Measurements from ENCODE around the gene OARD1.

OARD1 gene

DNA sequence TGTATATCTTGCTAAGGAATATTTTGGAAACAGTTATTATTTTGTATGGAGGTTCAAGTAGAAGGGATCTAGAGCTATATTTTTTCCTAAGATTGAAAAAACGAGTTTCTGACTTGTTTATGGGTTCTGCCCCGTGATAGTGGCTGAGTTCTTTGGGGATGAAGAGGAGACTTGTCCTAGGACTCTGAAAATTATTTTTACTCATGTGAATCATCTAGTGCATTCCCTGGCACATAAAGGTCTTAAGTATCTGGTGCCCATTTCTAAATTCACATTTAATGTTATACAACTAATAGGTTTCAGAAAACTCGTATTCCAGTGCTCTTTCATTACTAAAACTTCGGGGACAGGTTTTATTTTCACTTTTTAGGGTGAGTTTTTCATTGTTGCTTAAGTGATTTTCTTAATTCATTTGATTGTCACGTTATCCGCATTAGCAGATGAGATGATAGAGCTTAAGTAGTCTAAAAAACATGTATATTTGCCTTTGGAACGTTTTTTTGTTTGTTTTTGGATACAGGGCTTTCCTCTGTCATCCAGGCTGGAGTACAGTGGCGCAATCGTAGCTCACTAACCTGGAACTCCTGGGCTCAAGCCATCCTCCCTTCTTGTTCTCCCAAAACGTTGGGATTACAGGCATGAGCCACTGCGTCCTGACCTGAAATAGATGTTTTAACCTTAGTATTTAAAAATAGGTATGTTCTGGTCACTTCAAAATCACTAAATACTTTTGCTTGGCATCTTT, 2.7 kb upstream of the OARD1 start:
- DNase-seq (ENCODE audit: low read depth): no peak

DNA sequence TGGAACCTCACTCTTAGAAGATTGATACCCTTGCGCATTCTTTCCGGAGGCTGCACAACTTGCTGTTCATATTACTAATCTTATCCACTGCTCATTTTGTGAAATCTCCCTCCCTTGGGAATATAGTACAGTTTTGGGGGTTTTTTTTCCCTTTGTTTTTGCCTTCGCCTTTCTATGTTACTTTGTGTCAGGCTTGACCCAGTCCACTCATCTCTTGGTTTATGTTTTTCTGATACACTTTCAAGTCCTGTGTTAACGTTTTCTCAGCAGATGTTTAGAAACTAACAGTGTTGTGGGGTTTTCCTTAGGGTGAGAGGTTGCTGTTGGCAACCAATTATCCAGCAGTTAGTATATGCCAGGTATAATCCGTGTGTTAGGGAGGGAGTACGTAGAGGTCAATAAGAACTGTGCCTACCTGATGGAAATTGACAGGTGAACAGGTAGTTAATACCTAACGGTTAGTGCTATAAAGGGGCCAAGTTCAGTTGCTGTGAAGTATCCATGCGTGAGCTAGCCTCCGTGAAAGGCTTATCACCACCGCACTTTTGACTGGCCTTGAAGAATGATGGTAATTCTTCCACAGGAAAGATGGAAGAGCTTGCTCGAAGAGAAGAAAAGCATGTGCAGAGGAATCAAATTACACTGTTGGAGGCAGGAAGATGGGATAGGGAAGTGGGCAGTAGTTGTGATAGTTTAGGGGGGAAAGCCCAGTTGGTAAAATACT, 2.0 kb upstream of the OARD1 start:
- DNase-seq (ENCODE audit: low read depth): no peak

GRCh38 chr6:41073203-41073967, 1.2 kb upstream of the OARD1 start:
- peak; percentile 49 for DNase-seq (ENCODE audit: low read depth)

- DNase-seq (ENCODE audit: low read depth): peak; percentile 98
Observed at GRCh38 chr6:41072836-41073202, 663 bp upstream of the OARD1 start, which contains the start of gene NFYA. NFYA (plus strand) TSS chr6:41072974; CDS start chr6:41079090, 6,116 bp downstream.

DNA sequence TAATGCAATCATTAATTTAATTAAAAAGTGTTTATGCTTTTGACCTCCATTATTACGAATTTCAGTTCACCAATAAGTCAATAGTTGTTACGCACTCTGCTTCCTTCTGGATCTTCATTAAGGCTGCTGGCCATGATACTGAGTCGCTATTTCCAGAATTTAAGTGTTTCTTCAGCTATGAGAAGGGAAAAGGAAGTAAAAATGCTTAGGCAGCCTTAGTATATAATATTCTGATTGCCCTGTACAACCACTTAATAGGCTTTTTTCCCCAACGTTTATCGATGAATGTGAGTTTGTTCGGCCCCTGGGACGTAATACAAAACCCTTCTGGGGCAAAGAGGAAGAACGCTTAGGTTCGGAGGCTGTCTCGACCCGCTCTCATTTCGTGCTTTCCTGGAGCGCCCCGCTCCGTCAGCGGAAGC, 644 bp downstream of the OARD1 start:
- no peak for DNase-seq (ENCODE audit: low read depth)

DNA sequence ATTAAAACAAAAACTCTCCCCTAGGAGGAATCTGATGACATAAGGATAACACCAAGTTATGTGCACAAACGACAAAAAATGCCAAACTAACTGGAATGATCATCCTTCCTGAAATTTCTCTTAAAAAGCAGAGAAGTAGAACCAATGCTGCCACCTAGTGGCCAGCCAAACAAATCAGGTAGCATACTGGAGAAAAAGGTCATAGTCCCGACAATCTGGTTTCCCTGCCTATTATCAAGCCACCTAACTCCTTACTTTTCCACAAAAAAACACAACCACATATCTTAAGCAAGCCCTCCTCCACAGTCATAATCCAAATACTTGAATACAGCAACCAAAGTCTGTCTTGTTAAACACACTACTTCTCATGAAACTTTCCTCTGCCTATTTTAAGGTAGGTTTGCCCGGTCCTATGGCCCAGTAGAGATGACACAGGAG, 5.3 kb downstream of the OARD1 start:
- DNase-seq (ENCODE audit: low read depth): peak; percentile 25

DNA sequence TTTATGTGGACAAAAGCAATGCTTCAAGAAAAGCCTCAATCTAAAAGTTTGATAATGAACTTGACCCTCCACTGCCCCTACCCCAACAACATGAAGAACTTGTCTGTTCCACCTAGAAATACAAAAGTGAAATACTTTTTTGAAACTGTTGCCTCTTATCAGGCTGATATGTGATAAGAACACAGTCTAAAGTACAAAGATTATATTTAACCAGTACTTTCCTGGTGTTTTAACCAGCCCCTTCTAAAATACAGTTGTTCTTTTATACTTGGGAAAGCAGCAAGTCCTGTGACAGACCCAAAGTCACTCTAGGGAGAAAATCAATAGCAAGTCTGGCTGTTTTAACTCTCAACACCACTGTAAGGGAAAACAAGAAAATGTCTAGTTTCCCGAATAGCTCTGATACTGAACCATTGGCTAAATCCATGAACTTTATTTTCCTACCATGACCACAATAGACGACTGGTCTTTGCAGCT, 6.6 kb downstream of the OARD1 start:
- DNase-seq (ENCODE audit: low read depth): no peak

GRCh38 chr6:41064841-41065240, 7.3 kb downstream of the OARD1 start:
- DNase-seq (ENCODE audit: low read depth): no peak

DNA sequence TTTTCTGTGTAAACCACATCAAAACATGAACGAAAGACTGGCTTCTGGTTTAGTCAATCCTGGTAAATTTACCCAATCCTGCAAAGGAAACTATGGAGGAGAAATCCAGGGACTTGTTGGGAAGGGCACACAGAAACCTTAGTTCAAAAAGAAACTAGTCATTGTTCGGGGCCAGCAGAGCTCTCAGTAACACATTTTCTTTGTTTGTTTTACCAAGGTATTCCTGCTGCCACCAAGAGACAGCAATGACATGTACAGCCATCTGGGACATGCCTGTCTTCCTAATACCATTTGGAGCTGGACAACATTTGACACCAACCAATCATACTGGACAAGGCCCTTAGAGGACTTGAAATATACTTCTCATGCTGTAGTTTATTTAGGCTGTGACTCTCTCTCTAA, 8.3 kb downstream of the OARD1 start:
- DNase-seq (ENCODE audit: low read depth): no peak

GRCh38 chr6:41062056-41062455, 10.1 kb downstream of the OARD1 start:
- no peak for DNase-seq (ENCODE audit: low read depth)

DNA sequence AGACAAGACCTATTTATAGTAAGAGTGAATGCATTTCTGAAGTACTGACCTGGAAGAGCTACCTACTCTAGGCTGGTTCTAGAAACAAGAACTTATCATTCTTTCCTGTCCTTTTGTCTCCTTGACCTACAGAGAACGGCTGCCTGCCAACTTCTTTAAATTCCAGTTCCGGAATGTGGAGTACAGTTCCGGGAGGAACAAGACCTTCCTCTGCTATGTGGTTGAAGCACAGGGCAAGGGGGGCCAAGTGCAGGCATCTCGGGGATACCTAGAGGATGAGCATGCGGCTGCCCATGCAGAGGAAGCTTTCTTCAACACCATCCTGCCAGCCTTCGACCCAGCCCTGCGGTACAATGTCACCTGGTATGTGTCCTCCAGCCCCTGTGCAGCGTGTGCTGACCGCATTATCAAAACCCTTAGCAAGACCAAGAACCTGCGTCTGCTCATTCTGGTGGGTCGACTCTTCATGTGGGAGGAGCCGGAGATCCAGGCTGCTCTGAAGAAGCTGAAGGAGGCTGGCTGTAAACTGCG, 10.9 kb downstream of the OARD1 start:
- no peak for DNase-seq (ENCODE audit: low read depth)

DNA sequence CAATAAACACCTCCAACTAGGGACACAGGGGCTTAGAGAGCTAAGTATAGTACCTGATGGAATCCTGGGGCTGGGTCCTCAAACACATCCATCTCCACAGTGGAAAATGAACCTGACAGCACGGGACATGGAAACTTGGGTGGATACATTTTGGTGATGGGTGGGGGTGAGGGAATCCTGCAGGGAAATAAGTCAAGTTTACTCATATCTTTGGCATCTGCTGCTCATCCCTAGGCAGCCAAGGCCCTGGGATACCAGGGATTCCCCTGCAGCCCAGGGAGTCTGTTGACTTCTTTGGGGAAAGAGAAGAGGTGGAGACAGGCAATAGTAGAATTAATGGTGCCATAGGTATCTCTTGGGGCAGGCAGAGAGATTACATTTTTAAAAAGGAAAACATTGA, 12.6 kb downstream of the OARD1 start:
- DNase-seq (ENCODE audit: low read depth): no peak

GRCh38 chr6:41058783-41059181, 13.4 kb downstream of the OARD1 start:
- DNase-seq (ENCODE audit: low read depth): no peak

GRCh38 chr6:41056768-41057490, 15.2 kb downstream of the OARD1 start:
- no peak for DNase-seq (ENCODE audit: low read depth)

DNA sequence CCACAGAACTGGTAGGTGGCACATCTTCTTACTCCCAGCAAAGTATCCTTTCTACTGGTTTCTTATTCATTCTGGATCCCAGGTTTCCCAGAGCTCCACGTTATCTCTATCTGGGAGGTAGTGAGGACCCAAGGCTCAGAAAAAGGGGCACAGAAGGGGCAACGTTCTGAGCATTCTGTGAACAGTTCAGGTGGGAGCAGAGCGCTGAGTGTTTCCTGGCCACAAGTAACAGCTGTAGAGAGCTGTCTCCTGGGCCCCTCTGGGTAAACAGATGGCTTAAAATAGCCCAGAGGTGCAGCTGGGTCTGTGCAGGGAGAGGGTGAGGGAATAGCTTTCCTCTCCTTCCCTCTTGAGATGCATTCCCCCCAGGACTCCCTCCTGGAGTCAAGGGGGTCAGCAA, 17.0 kb downstream of the OARD1 start:
- DNase-seq (ENCODE audit: low read depth): no peak

GRCh38 chr6:41054511-41054910, 17.6 kb downstream of the OARD1 start:
- no peak for DNase-seq (ENCODE audit: low read depth)

DNA sequence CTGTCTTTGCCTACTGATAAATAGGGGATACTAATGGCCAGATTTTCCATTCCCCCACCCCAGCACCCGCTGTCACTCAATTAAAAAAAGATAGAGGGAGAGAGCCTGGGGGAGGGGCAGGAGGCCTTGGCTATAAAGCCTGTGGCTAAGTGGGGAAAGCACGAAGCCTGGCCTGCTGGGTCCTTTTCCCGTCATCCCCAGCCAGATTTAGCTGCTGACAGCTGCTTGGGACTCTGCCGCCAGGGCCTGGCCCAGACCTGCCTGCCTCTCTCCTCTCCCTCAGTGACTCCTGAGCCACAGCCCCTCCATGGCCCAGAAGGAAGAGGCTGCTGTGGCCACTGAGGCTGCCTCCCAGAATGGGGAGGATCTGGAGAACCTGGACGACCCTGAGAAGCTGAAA, 19.1 kb downstream of the OARD1 start, which contains the start of gene APOBEC2:
Gene APOBEC2, plus strand, starts transcription at position 162 of the 400 bp plus-strand sequence. Its CDS starts 146 bp downstream, at position 308.
- no peak for DNase-seq (ENCODE audit: low read depth)

- DNase-seq (ENCODE audit: low read depth): no peak
Observed at GRCh38 chr6:41051873-41052272, 20.3 kb downstream of the OARD1 start.

DNA sequence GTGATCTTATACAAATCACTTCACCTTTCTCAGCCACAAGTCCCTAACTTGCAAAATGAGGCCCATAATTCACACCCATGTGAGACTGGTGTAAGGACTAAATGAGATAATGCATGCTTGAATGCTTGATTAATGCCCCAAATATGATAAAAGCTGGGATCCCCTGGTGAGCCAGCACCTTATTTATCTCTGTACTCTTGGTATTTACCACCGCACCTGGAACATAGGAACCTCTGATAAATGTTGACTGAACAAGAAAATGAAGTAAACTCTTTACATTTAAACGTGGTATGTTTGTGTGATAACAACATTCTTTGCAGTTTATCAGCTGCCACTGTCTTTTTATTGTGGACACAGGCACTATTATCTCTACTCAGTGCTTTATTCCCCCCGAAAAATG, 21.6 kb downstream of the OARD1 start:
- DNase-seq (ENCODE audit: low read depth): no peak

DNA sequence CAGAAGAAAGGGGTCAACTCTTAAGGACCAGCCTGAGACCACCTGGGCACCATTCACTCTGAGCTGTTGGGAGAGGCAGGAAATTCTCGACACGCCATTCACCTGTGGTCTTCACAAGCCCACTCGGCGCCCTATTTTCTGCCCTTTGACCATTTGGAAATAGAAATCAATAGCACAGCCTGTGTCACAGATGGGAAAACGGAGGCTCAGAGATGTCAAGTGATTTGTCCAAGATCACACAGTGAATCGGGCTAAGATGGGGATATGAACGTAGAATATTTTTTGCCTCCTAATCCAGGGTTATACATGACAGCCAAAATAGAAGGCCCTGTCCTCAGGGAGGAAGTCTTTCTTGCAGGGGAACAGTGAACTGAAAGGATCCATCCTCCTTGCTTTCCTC, 22.2 kb downstream of the OARD1 start:
- DNase-seq (ENCODE audit: low read depth): no peak

DNA sequence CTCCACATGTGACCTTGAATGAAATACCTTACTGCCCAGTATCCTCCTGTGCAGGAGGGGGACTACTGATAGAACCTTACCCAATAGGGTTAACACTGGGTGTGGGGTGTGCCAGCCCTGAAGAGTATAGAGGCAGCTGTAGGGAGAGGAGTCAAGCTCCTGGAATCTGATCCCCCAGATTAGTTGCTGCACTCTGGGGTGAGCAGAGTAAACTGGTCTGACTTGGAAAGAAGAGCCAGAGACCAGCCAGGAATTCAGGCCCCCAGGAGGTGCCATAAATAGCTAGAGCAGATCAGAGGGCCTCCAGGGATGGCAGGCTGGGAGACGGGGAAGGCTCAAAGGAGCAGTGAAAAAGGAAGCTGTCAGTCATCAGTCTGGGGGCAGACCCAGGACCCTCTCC, 22.6 kb downstream of the OARD1 start:
- no peak for DNase-seq (ENCODE audit: low read depth)

Measured in stimulated activated CD8-positive, alpha-beta memory T cell treated with anti-CD3 and anti-CD28 coated beads, Interleukin-15, amount 100 ng/mL, for 24 hours (primary cell).